Measurements from ENCODE around the gene FBXW5.

GRCh38 chr9:136923881-136924280 is 20.7 kb downstream of the FBXW5 start:
- TF ChIP-seq CBFB (IDR thresholded peaks at IDR 0.05; ENCODE audit: low read depth): no peak
- TF ChIP-seq, protein P1, sequence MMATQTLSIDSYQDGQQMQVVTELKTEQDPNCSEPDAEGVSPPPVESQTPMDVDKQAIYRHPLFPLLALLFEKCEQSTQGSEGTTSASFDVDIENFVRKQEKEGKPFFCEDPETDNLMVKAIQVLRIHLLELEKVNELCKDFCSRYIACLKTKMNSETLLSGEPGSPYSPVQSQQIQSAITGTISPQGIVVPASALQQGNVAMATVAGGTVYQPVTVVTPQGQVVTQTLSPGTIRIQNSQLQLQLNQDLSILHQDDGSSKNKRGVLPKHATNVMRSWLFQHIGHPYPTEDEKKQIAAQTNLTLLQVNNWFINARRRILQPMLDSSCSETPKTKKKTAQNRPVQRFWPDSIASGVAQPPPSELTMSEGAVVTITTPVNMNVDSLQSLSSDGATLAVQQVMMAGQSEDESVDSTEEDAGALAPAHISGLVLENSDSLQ (IDR thresholded peaks at IDR 0.05): no peak
- TF ChIP-seq, protein P2, sequence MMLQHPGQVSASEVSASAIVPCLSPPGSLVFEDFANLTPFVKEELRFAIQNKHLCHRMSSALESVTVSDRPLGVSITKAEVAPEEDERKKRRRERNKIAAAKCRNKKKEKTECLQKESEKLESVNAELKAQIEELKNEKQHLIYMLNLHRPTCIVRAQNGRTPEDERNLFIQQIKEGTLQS (IDR thresholded peaks at IDR 0.05; ENCODE audit: borderline replicate concordance, extremely low read depth, low read depth, low read length): no peak
- TF ChIP-seq POLR2AphosphoS5 (IDR thresholded peaks at IDR 0.05; ENCODE audit: low read length): no peak
- TF ChIP-seq SIX5 (IDR thresholded peaks at IDR 0.05; ENCODE audit: low read depth, low read length, severe bottlenecking): no peak
- TF ChIP-seq ZNF384 (IDR thresholded peaks at IDR 0.05; ENCODE audit: borderline replicate concordance, low read depth, low read length): no peak
- TF ChIP-seq CTCF (IDR thresholded peaks at IDR 0.05 in 2 of 3, conservative IDR thresholded peaks at IDR 0.05 in 1 of 3; ENCODE audit: control insufficient read depth in 2 of 3, extremely low read depth in 1 of 3, insufficient read depth in 1 of 3, low read depth in 3 of 3, low read length in 3 of 3): no peak
- no peak for TF ChIP-seq HDAC2 (IDR thresholded peaks at IDR 0.05)
- no peak for TF ChIP-seq ZBTB11 (CRISPR knock-in tag; IDR thresholded peaks at IDR 0.05)
- TF ChIP-seq, protein P3, sequence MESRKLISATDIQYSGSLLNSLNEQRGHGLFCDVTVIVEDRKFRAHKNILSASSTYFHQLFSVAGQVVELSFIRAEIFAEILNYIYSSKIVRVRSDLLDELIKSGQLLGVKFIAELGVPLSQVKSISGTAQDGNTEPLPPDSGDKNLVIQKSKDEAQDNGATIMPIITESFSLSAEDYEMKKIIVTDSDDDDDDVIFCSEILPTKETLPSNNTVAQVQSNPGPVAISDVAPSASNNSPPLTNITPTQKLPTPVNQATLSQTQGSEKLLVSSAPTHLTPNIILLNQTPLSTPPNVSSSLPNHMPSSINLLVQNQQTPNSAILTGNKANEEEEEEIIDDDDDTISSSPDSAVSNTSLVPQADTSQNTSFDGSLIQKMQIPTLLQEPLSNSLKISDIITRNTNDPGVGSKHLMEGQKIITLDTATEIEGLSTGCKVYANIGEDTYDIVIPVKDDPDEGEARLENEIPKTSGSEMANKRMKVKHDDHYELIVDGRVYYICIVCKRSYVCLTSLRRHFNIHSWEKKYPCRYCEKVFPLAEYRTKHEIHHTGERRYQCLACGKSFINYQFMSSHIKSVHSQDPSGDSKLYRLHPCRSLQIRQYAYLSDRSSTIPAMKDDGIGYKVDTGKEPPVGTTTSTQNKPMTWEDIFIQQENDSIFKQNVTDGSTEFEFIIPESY (IDR thresholded peaks at IDR 0.05): no peak
- no peak for TF ChIP-seq EZH2 (IDR thresholded peaks at IDR 0.05; ENCODE audit: borderline replicate concordance, control insufficient read depth, low read depth, low read length)
- no peak for TF ChIP-seq POLR2AphosphoS2 (IDR thresholded peaks at IDR 0.05; ENCODE audit: low read depth, low read length)
- TF ChIP-seq CBX5 (IDR thresholded peaks at IDR 0.05; ENCODE audit: low read depth): no peak
